SK-N-MC (cell line): Measurements from ENCODE around the gene MAS1L.

Source experiments
- FOXP2 ChIP-seq: optimal IDR thresholded peaks from 2 replicates; pipeline ENCODE3; 2011; ENCODE audit warnings: mild to moderate bottlenecking, moderate library complexity; ENCODE audit not compliant: insufficient read depth; ENCODE audit errors: extremely low read length, control extremely low read depth
- POLR2AphosphoS5 ChIP-seq: IDR thresholded peaks from 2 replicates; pipeline ENCODE4 v1.6.1; 2012; ENCODE audit warnings: mild to moderate bottlenecking, low read depth, low read length, borderline replicate concordance

- TF ChIP-seq FOXP2 (no peak), POLR2AphosphoS5 (no peak)
These were observed 7.8 kb upstream of the MAS1L start for GRCh38 chr6:29495571-29495970.
